Stimulated activated CD4-positive, alpha-beta T cell treated with anti-CD3 and anti-CD28 coated beads, Interleukin-4, amount 100 ng/mL, for 1 hour (primary cell): Measurements from ENCODE around the gene CDHR3.
"Not testable (repeated sequence)": the region's sequence is repeated elsewhere in the genome, so short reads cannot be mapped to it uniquely, and the experiment has no call there.

Source experiments
- DNase-seq: peaks from one replicate; pipeline ENCODE4 v3.0.0-alpha.2; 2020

The CDHR3 gene

GRCh38 chr7:105963038-105963667 is at the start of gene CDHR3:
TSS of gene CDHR3 (plus strand) at chr7:105963264. CDS start at chr7:105963319, 55 bp downstream.
- DNase-seq, result no peak

GRCh38 chr7:105913947-105914346 is 49.1 kb upstream of the CDHR3 start:
- DNase-seq, result no peak

GRCh38 chr7:105916603-105917002 is 46.5 kb upstream of the CDHR3 start:
- DNase-seq, result no peak

GRCh38 chr7:105917659-105918058 is 45.4 kb upstream of the CDHR3 start:
- no peak for DNase-seq

GRCh38 chr7:105920766-105921165 is 42.3 kb upstream of the CDHR3 start:
- no peak for DNase-seq

- peak; percentile 2 for DNase-seq
These were observed 38.1 kb upstream of the CDHR3 start for GRCh38 chr7:105924945-105925344.

GRCh38 chr7:105926131-105926530 is 36.9 kb upstream of the CDHR3 start:
- no peak for DNase-seq

- DNase-seq, result no peak
These were observed 31.9 kb upstream of the CDHR3 start for GRCh38 chr7:105931179-105931578.

GRCh38 chr7:105932835-105933477 is 30.1 kb upstream of the CDHR3 start:
- DNase-seq, result no peak

GRCh38 chr7:105934572-105935185 is 28.4 kb upstream of the CDHR3 start:
- no peak for DNase-seq

GRCh38 chr7:105935250-105935649 is 27.8 kb upstream of the CDHR3 start:
- DNase-seq, result no peak

- no peak for DNase-seq
These were observed 25.7 kb upstream of the CDHR3 start for GRCh38 chr7:105937411-105937810.

- DNase-seq, result no peak
These were observed 23.0 kb upstream of the CDHR3 start for GRCh38 chr7:105940109-105940508.

GRCh38 chr7:105941596-105941995 is 21.5 kb upstream of the CDHR3 start:
- no peak for DNase-seq

GRCh38 chr7:105943486-105943885 is 19.6 kb upstream of the CDHR3 start:
- DNase-seq, result no peak

- DNase-seq, result no peak
These were observed 17.2 kb upstream of the CDHR3 start for GRCh38 chr7:105945848-105946247.

GRCh38 chr7:105951597-105951996 is 11.5 kb upstream of the CDHR3 start:
- no peak for DNase-seq

- DNase-seq, result no peak
These were observed 10.0 kb upstream of the CDHR3 start for GRCh38 chr7:105952917-105953595.

- no peak for DNase-seq
These were observed 8.4 kb upstream of the CDHR3 start for GRCh38 chr7:105954711-105955110.

GRCh38 chr7:105955651-105956466 is 7.2 kb upstream of the CDHR3 start:
- not testable (repeated sequence) for DNase-seq

- no peak for DNase-seq
These were observed 5.1 kb upstream of the CDHR3 start for GRCh38 chr7:105958012-105958411.

GRCh38 chr7:105962353-105962752 is 711 bp upstream of the CDHR3 start:
- no peak for DNase-seq

GRCh38 chr7:105971845-105972244 is 8.8 kb downstream of the CDHR3 start:
- DNase-seq, result no peak
